ENCODE data around the gene CREB3L4.

Gene CREB3L4

GRCh38 chr1:153937331-153937730 lies 30.4 kb upstream of the CREB3L4 start:
- no peak for DNase-seq (ENCODE audit: low read depth in 2 of 2)

GRCh38 chr1:153938996-153939395 lies 28.7 kb upstream of the CREB3L4 start:
- DNase-seq (ENCODE audit: low read depth in 2 of 2): no peak

GRCh38 chr1:153939476-153939875 lies 28.2 kb upstream of the CREB3L4 start:
- DNase-seq (ENCODE audit: low read depth in 2 of 2): no peak

GRCh38 chr1:153940756-153941155 lies 26.9 kb upstream of the CREB3L4 start:
- DNase-seq (ENCODE audit: low read depth in 2 of 2): no peak

- DNase-seq (ENCODE audit: low read depth in 2 of 2): no peak
These were observed 25.6 kb upstream of the CREB3L4 start for GRCh38 chr1:153941826-153942725.

- DNase-seq (ENCODE audit: low read depth in 2 of 2): no peak
These were observed 24.7 kb upstream of the CREB3L4 start for GRCh38 chr1:153942766-153943549.

- no peak for DNase-seq (ENCODE audit: low read depth in 2 of 2)
These were observed 23.5 kb upstream of the CREB3L4 start for GRCh38 chr1:153944005-153944826.

- DNase-seq (ENCODE audit: low read depth in 2 of 2): no peak
These were observed 22.9 kb upstream of the CREB3L4 start for GRCh38 chr1:153944827-153945117.

- DNase-seq (ENCODE audit: low read depth in 2 of 2): peak; percentile 51 to 57
These were observed 22.4 kb upstream of the CREB3L4 start for GRCh38 chr1:153945131-153945794.

- peak; percentile 54 to 61 for DNase-seq (ENCODE audit: low read depth in 2 of 2)
These were observed 21.7 kb upstream of the CREB3L4 start for GRCh38 chr1:153945795-153946621.

- peak; percentile 58 to 70 for DNase-seq (ENCODE audit: low read depth in 2 of 2)
These were observed 21.0 kb upstream of the CREB3L4 start, which contains the start of gene DENND4B for GRCh38 chr1:153946622-153947241. TSS of gene DENND4B (minus strand) at chr1:153946718. CDS start at chr1:153944374, 2,344 bp downstream.

- no peak for DNase-seq (ENCODE audit: low read depth in 2 of 2)
These were observed 16.5 kb upstream of the CREB3L4 start for GRCh38 chr1:153951183-153951582.

- no peak for DNase-seq (ENCODE audit: low read depth in 2 of 2)
These were observed 15.9 kb upstream of the CREB3L4 start for GRCh38 chr1:153951801-153952200.

- DNase-seq (ENCODE audit: low read depth in 2 of 2): no peak
These were observed 13.8 kb upstream of the CREB3L4 start for GRCh38 chr1:153953859-153954365.

GRCh38 chr1:153954826-153955225 lies 12.9 kb upstream of the CREB3L4 start:
- no peak for DNase-seq (ENCODE audit: low read depth in 2 of 2)

- no peak for DNase-seq (ENCODE audit: low read depth in 2 of 2)
These were observed 10.5 kb upstream of the CREB3L4 start for GRCh38 chr1:153956997-153957715.

- DNase-seq (ENCODE audit: low read depth in 2 of 2): no peak
These were observed 10.0 kb upstream of the CREB3L4 start for GRCh38 chr1:153957744-153958110.

GRCh38 chr1:153958111-153958960 lies 9.4 kb upstream of the CREB3L4 start, which contains the start of gene CRTC2:
TSS of gene CRTC2 (minus strand) at chr1:153958612. CDS start at chr1:153958497, 115 bp downstream.
- peak; percentile 95 to 96 for DNase-seq (ENCODE audit: low read depth in 2 of 2)
